Keratinocyte (primary cell): ENCODE data around the gene BNIP5. TPM values are rescaled to one million over a fixed set of nuclear protein-coding genes. Genes with fewer than 3 reads are reported as not detected.

Experiments used
- DNase-seq: peaks from one replicate; pipeline ENCODE4 v3.0.0-alpha.2; 2011; ENCODE audit warnings: low read depth, missing footprints, low spot score
- FAIRE-seq: peaks from 2 replicates; lab custom pipeline; 2011; peaks lifted over from hg19 to GRCh38; lab: Jason Lieb, UNC
- H2AFZ ChIP-seq: 2 replicates; pipeline ENCODE4 v1.6.0; 2012; ENCODE audit warnings: low read length, control low read depth, inconsistent platforms; ENCODE audit not compliant: control insufficient read depth
- H3K27ac ChIP-seq: 2 replicates; pipeline ENCODE4 v1.5.1; 2011; ENCODE audit warnings: low read length; ENCODE audit not compliant: control insufficient read depth, insufficient read depth
- H3K27me3 ChIP-seq: 3 replicates; pipeline ENCODE4 v1.6.0; 2011; ENCODE audit warnings: low read length; ENCODE audit not compliant: control insufficient read depth, insufficient read depth; ENCODE audit errors: extremely low read depth
- H3K36me3 ChIP-seq, 2 experiments: 2 replicates in 1 of 2; 3 replicates in 1 of 2; pipeline ENCODE4 v1.5.1; 2011; ENCODE audit warnings: low read length in 2 of 2, mild to moderate bottlenecking in 1 of 2; ENCODE audit not compliant: control insufficient read depth in 2 of 2, insufficient read depth in 2 of 2; ENCODE audit errors: extremely low read depth in 1 of 2
- H3K4me1 ChIP-seq: 3 replicates; pipeline ENCODE4 v1.5.1; 2011; ENCODE audit warnings: low read length; ENCODE audit not compliant: control insufficient read depth, insufficient read depth; ENCODE audit errors: extremely low read depth
- H3K4me2 ChIP-seq: 3 replicates; pipeline ENCODE4 v1.6.0; 2011; ENCODE audit warnings: low read depth, low read length; ENCODE audit not compliant: control insufficient read depth, insufficient read depth; ENCODE audit errors: extremely low read depth
- H3K4me3 ChIP-seq, 3 experiments: fragments of 200-600 bp in 1 of 3; sonication (generic) in 1 of 3; 2 replicates in 2 of 3; 3 replicates in 1 of 3; pipeline ENCODE4 v1.5.1; 2011 to 2016; ENCODE audit warnings: low read length in 3 of 3, mild to moderate bottlenecking in 3 of 3, control low read depth in 2 of 3, inconsistent platforms in 1 of 3, low read depth in 1 of 3, mixed read lengths in 1 of 3, mixed run types in 1 of 3, moderate library complexity in 1 of 3; ENCODE audit not compliant: control insufficient read depth in 2 of 3, insufficient read depth in 2 of 3; ENCODE audit errors: extremely low read depth in 1 of 3
- H3K79me2 ChIP-seq: 2 replicates; pipeline ENCODE4 v1.6.0; 2012; ENCODE audit warnings: low read length; ENCODE audit not compliant: control insufficient read depth, insufficient read depth
- H3K9ac ChIP-seq: 3 replicates; pipeline ENCODE4 v1.6.0; 2011; ENCODE audit warnings: low read length; ENCODE audit not compliant: control insufficient read depth, insufficient read depth; ENCODE audit errors: extremely low read depth
- H3K9me1 ChIP-seq: 3 replicates; pipeline ENCODE4 v1.6.0; 2011; ENCODE audit warnings: low read length; ENCODE audit not compliant: control insufficient read depth, insufficient read depth; ENCODE audit errors: extremely low read depth
- H3K9me3 ChIP-seq: 2 replicates; pipeline ENCODE4 v1.5.1; 2012; ENCODE audit warnings: low read depth, low read length; ENCODE audit not compliant: control insufficient read depth
- H4K20me1 ChIP-seq: 3 replicates; pipeline ENCODE4 v1.6.0; 2011; ENCODE audit warnings: low read length; ENCODE audit not compliant: control insufficient read depth, insufficient read depth; ENCODE audit errors: extremely low read depth
- EZH2 ChIP-seq: IDR thresholded peaks from one replicate; pipeline ENCODE4 v1.6.1; 2012; ENCODE audit warnings: inconsistent platforms, mild to moderate bottlenecking, low read length, moderate library complexity
- dilution Hi-C: fragments of 300-500 bp; cut with MboI; formaldehyde crosslinking; loops from one replicate; pipeline ENCODE4 v1.7.0; 2020; ENCODE audit warnings: low sequenced_read_pairs; ENCODE audit not compliant: extremely low pct_ligation_motif_present
- polyA plus RNA-seq, 5 experiments: library from polyadenylated mRNA; depleted of rRNA in 3 of 5; stranded (reverse) in 3 of 5; stranded (forward) in 1 of 5; unstranded in 1 of 5; fragments of >200 nt; gene quantifications; 1 replicate in 1 of 5; 2 replicates in 3 of 5; 3 replicates in 1 of 5; pipeline versions ENCODE4 v1.2.1 to v1.2.3, GENCODE V29; 2011 to 2012; ENCODE audit warnings: missing spikeins in 2 of 5, low read depth in 1 of 5, low replicate concordance in 1 of 5
- TF ChIP-seq, protein P1 (sequence below), 3 experiments: IDR thresholded peaks in 1 of 3; conservative IDR thresholded peaks in 1 of 3; optimal IDR thresholded peaks in 1 of 3; 2 replicates in 2 of 3; 3 replicates in 1 of 3; pipeline versions ENCODE3 to v1.5.1; 2011; ENCODE audit warnings: low read length in 3 of 3, mild to moderate bottlenecking in 3 of 3, moderate library complexity in 2 of 3, control low read depth in 1 of 3, inconsistent platforms in 1 of 3; ENCODE audit not compliant: insufficient read depth in 2 of 3; ENCODE audit errors: extremely low read depth in 1 of 3

Gene BNIP5
- polyA plus RNA-seq, 1 donor (not counting 4 experiments of a cell fraction or from before 2014, with no cell fraction given) = not detected

DNA sequence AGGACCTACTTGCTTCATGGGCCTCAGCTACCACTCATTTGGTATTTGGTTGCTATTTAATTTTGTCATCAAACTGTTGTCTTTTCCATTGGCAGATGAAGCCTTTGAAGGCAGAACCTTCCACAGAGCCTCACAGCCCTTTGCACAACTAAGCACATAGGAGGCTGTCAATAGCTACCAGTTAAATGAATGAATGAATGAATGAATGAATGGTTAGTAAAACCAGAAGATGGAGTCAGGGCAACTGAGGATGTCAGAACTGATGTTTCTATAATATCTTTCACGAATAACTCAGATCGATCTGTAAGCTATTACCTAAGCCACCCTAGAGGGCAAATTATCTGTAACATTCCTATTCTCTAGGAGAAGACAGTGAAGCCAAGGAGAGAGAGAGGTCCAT is 19.1 kb downstream of the BNIP5 start:
- H3K27ac ChIP-seq = no peak overlapping the region
- FAIRE-seq = no peak
- no peak overlapping the region for H3K4me2 ChIP-seq

DNA sequence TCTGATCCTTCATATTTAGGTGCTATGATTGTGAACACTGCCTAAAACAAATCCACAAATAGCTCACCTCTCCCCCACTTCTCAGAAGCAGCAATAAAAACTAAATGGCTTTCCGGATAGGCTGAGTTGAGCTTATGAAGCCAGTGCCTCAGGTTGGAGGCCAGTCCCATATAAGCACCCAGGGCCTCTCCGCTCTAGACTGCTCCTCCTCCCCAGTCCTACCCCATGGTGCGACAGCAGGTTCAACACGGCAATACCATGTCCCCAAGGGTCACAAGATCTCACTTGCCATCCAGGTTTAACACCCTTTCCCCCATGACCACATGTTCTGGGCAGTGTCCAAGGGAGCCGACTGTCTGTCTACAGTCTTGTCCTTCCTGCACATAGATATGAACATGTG is 20.8 kb downstream of the BNIP5 start:
- Histone ChIP-seq H3K9me3 (no peaks in the 10 kb centered on the region), H3K79me2 (no peaks in the 10 kb centered on the region), H4K20me1 (no peaks in the 10 kb centered on the region), H3K36me3 (no peaks in the 10 kb centered on the region), H3K9me1 (no peaks in the 10 kb centered on the region), H3K4me2 (no peak overlapping the region), H3K9ac (no peak overlapping the region), H3K27me3 (peaks cover 10% of the 10 kb centered on the region), H2AFZ (no peak overlapping the region), H3K27ac (no peak overlapping the region), H3K4me1 (peaks cover 11% of the 10 kb centered on the region), H3K4me3 (no peak overlapping the region)
- FAIRE-seq = no peak
- TF ChIP-seq, protein P1, sequence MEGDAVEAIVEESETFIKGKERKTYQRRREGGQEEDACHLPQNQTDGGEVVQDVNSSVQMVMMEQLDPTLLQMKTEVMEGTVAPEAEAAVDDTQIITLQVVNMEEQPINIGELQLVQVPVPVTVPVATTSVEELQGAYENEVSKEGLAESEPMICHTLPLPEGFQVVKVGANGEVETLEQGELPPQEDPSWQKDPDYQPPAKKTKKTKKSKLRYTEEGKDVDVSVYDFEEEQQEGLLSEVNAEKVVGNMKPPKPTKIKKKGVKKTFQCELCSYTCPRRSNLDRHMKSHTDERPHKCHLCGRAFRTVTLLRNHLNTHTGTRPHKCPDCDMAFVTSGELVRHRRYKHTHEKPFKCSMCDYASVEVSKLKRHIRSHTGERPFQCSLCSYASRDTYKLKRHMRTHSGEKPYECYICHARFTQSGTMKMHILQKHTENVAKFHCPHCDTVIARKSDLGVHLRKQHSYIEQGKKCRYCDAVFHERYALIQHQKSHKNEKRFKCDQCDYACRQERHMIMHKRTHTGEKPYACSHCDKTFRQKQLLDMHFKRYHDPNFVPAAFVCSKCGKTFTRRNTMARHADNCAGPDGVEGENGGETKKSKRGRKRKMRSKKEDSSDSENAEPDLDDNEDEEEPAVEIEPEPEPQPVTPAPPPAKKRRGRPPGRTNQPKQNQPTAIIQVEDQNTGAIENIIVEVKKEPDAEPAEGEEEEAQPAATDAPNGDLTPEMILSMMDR (optimal IDR thresholded peaks at IDR 0.05 in 1 of 3, IDR thresholded peaks at IDR 0.05 in 1 of 3, conservative IDR thresholded peaks at IDR 0.05 in 1 of 3; ENCODE audit: extremely low read depth in 1 of 3, insufficient read depth in 2 of 3, low read length in 3 of 3) = no peak
- TF ChIP-seq EZH2 = no peak
- DNase-seq = no peak
- dilution Hi-C loops = no loop called here

More for the DNA sequence above, 19.1 kb downstream of the BNIP5 start:
- Histone ChIP-seq H3K9me1 (no peaks in the 10 kb centered on the region), H3K4me3 (no peak overlapping the region), H3K9ac (no peak overlapping the region), H3K36me3 (no peaks in the 10 kb centered on the region), H3K9me3 (no peaks in the 10 kb centered on the region), H3K79me2 (no peaks in the 10 kb centered on the region), H3K27me3 (peaks cover 10% of the 10 kb centered on the region), H4K20me1 (no peaks in the 10 kb centered on the region), H2AFZ (no peak overlapping the region), H3K4me1 (peaks cover 11% of the 10 kb centered on the region)
- DNase-seq = no peak
- dilution Hi-C loops = no loop called here
- TF ChIP-seq, protein P1 (optimal IDR thresholded peaks at IDR 0.05 in 1 of 3, IDR thresholded peaks at IDR 0.05 in 1 of 3, conservative IDR thresholded peaks at IDR 0.05 in 1 of 3; ENCODE audit: extremely low read depth in 1 of 3, insufficient read depth in 2 of 3, low read length in 3 of 3) = no peak
- no peak for TF ChIP-seq EZH2
